NCI-H524 (cell line): ENCODE results near the gene TRAIP.
A peak's percentile ranks its signal among the peaks of the same experiment; 100 is the strongest.

Experiments used
- DNase-seq, 2 experiments: peaks; one replicate each; lab custom pipeline; 2025; lab: John Stamatoyannopoulos, UW

TRAIP gene

DNA sequence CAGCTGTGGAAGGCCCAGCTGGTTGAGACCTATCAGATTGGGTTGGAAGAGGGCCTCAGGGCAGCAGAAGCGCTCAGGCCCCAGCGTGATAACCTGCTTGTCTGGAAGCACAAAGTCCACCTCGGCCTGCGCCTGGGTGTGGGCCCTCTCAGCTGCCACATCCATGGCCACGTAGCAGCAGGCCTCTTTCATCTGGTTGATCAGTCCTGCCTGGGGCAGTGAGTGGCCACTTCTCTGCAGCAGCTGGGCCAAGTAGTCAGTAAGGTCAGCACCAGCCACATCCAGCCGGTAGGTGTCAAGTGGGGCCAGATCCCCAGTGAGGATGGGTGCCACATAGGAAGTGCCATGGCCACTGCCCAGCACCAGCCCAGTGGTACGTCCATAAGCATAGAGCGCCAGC, 17.3 kb upstream of the TRAIP start:
- no peak for DNase-seq

DNA sequence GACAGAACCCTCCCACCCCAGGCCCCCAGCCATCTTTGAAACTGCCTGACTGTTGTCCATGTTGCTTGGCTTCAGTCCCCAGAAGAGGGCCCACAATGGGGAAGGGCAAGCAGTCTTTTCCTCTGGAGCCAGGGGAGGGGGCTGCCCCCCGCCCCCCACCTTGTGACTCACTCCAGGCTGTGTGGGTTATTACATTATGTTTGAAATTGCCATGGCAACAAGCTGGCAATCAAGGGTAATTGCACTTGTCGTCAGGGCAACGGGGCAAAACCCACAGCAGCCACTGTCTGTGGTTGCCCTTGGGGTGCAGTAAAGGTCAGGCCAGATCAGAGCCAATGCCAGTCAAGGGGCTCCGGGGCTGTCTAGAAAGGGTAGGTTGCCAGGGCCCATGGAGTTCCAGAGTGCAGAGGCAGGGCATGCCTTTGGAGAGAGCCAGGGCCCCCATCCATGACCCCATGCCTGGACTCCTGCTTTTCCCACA, 16.5 kb upstream of the TRAIP start:
- no peak for DNase-seq

DNA sequence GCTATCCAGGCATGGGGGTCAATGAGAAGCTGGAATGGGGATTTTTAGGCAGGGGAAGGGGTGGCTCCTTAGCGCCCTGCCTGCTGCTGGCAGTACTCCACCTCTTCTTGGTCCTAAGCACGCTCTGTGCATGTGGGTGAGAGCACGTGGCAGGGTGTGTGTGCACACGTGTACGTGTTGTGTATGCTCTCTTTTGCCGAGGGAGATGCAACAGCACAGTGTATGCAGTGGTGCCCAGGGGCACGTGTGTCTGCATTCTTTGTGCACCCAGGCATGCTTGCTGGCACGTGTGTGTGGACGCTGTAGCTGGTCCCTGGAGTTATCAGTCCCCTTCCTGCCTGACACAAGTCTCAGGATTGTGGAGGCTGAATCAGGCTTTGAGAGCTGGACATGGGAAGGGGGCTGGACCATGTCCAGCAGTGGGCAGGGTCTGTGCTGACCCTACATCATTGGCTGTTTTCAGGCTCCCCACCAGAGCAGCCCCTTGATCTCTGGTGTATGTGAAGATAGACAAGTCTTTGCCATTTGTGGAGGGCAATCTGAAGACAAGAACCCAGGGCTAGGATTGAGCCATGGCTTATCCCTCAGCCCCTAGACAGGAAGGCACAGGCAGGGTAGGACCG, 15.3 kb upstream of the TRAIP start:
- no peak for DNase-seq

DNA sequence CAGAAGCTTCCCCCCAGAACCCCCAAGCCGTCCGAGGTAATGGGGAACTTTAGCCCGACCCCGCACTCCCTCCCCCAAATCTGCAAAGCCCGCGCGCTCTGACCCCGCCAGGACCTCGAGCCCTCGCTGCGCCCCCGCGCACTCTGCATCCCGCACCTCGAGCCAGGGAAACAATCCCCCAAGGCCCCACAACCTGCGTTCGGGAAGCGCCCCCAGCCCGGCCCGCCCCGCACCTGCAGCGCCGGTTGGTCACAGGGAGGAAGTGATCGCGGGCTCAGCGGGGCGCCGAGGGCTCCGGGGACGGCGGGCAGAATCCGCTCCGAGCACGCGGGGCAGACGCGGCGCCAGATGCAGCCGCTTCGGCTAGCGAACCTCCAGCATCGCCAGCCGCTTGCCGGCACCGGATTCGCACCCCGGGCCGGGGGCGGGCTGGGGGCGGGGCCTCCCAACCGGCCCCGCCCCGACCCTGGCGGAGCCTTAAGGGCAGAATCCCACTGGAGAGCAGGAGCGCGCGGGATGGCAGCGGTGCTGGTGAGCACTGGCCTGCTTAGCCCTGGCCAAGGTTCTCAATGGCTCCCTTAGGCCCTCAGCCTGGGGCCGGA, 13.3 kb upstream of the TRAIP start, which contains the start of gene CAMKV:
TSS of gene CAMKV (minus strand) at position 382 of the 602 bp plus-strand sequence. CDS start 7,518 bp downstream, outside the sequence.
- DNase-seq: peak; percentile 71 to 81

DNA sequence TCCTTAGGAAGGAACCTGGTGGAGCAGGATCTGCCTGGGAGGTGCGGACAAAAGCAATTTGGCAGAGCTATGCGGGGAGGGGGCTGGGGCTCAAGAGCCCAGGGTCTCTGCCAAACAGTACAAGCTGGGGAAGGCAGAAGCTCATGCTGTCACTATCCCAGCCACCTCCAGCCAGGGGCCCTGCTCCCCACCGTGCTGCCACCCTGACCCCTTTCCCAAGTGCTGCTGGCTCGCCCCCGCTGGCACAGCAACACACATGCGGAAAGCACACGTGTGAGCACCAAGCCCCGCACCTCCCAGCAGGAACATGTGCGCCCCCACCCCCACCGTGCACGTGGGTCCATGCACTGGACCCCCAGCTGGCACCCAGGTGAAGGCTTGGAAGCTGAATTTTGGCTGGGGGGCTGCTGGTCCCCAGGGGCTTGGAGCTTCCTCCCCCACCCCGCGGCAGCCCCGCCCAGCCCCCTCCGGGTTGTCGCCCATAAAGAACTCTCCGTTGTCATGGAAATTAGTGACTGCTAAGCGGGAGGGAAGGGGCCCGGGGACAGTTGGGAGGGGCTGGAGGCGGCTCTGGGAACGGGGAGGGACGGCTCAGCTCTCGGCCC, 12.6 kb upstream of the TRAIP start:
- peak; percentile 42 to 54 for DNase-seq

DNA sequence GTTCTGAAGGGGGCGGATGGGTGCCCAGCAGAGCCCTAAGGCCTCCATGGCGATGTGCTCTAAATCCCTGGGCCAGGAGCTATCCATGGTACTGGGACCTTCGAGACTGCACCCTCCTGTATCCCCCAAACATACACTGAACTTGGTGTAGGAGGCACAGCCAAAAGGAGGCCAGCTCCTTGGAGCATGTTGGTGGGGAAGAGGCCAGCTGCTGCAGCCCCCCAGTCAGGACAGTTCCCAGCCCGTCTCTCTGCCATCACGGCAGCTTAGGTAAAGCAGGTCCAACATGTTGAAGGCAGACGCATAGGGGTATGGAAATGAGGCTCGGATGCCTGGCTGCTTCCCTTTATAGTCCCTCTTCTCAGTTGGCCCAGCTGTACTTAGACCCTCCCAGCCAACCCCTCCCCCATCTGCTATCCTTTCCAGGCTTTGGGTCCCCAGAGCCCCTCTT, 11.5 kb upstream of the TRAIP start:
- DNase-seq: peak; percentile 75 to 87

DNA sequence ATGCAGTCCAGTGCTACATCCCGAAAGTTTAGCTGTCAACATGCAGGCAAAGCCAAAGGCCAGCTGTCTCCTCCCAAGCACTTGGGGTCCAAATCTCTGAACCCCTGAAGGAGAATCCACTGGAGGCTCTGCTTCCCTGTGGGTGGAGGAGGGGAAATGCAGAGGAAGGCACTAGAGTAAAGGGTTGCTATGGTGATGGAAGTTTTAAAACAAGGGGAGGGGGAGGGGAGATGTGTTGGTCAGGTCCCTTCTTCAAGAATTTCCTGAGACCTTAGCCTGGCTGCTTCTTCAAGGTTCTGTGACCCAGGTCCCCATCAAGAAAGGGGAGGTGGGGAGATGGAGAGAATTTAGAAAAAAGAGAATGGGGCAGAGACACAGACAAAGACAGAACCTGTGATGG, 11.0 kb upstream of the TRAIP start:
- no peak for DNase-seq

DNA sequence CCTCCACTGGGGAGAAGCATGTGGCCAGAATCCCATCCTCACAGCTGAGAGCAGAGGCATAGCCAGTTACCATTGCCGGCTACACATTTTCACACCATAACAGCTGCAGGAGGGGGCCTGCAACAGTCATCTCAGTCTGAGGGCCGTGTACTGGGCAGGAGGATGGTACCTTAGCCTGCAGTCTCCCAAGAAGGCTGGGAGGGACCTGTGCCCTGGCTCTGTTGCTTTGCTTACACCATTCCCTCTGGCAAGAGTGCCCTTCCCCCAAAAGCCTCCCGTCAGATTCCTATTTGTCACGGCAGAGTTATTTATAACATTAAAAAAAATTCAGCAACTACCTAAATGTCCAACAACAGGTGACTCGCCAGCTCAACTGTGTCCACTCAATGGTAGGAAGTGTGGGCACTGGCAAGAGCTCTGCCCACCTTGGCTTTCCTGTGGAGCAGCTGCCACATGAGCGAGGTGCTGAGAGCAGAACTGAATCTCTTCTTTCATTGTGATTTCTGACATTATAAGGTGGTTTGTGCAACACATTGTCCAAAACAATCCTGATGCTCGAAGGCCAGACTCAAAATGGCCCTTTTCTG, 8.9 kb upstream of the TRAIP start:
- DNase-seq: no peak

DNA sequence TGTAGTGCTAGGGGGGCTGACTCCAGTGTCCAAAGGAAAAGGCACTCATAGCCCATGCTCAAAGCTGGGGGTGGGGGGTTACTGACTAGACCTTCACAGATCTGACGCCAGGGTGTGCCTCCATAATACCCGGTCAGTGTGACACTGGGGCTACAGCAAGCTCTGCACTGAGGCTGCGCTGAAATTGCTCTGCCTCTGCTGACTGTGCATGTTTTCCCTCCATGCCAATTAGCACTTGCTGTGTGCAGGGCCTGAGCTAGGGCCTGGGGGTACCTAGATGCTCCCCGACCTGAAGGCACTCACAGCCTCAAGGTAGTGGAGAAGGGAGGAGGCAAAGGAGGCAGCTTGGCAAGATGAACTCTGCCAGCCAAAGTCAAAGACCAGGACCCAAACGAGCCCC, 8.1 kb upstream of the TRAIP start:
- DNase-seq: no peak

DNA sequence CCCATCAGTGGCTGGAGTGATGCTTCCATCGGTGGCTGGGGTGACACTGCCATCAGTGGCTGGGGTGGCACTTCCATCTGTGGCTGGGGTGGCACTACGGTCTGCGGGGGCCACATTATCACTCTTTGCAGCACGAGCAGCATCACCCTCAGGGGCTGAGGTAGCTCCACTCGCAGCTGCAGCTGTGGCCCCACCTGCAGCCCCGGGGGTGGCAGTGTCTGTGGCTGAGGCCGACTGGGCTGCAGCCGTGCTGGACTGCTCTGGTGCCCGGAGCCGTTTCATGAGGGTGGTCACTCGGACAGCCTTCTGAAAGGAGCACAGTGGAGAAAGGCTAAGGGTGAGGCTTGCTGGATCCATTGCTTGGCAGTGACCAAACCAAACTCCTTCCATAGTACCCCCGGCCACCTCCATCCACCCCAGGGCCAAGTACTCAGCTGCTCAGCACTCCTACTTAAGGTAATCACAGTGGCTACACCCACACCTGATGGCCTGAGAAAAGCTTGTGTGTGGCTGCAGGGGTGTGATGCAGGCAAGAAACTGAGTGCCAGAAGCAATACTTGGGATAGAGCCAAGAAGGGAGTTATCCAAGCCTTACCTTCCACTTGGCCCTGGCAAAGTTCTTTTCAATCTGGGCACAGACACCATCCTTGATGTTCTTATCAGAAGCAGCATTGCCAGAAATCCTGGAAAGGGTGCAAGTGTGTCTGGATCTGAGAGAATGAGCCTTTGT, 3.4 kb upstream of the TRAIP start:
- DNase-seq: no peak

DNA sequence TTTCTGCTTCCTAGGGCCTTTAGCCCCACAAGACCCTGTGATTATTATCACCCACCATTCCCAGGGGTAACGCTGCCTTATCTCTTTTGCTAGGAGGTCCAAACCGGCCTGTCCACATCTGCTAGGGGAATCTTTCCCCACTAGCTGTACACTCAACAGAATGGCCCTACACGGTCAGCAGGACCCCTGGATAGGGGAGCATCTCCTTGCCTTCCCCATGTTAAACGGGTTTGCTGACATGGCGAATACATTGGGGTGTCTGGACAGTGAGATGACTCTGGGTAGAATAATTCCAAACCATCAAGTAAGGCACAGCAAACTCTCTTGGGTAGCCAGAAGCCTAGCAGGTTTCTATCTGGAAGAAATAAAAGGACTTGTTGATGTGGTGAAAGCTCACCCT, 702 bp downstream of the TRAIP start:
- no peak for DNase-seq

DNA sequence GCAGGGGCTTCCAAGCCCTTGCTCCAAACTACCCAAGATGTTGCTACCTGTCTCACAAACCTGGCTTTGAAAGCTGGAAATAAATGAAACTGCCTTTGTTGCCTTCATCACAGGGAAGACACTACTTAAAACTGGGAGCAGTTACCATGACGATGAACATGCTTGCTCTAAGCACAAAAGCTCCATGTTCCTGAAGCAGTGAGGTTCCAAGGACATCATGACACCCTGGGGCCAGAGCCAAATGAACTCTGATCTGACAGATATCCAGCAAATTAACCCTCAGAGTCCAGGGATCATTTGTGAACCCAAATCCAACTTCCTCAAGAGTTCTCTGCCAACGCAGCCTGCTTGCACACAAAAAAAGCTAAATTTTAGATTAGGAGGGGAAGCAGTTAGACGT, 10.7 kb downstream of the TRAIP start:
- DNase-seq: no peak

DNA sequence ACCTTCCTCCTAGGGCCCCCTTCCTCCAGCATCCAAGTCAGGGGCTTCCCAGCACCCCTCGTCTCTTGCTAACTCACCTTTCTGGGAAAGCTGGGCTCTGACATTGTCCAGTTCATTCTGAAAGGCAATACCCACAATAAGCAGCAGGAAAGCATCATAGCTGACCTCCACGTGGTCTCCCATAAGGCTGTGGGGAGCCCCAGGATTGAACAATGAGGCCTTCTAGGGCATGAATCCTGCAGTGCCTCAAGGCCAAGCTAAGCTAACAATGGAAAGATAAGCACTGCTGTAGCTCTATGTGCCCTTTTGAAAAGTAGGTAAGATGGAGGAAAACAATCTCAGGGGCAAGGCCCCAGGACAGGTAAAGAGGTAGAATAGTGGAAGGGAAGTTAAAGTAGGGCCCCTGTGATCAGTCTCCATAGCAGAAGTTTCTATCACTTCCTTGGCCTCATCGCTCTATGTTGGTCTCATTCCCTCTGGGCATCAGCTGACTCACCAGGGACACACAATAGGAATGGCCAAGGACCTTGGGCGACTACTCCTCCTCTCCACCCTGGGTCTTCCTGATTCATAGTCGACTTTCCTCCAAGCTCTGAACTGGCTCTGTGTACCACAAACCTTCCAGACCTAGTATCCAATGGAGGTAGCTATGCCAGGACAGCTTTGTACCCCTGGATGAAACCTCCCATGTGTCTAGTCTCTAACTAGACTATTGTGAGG, 11.7 kb downstream of the TRAIP start:
- DNase-seq: no peak

DNA sequence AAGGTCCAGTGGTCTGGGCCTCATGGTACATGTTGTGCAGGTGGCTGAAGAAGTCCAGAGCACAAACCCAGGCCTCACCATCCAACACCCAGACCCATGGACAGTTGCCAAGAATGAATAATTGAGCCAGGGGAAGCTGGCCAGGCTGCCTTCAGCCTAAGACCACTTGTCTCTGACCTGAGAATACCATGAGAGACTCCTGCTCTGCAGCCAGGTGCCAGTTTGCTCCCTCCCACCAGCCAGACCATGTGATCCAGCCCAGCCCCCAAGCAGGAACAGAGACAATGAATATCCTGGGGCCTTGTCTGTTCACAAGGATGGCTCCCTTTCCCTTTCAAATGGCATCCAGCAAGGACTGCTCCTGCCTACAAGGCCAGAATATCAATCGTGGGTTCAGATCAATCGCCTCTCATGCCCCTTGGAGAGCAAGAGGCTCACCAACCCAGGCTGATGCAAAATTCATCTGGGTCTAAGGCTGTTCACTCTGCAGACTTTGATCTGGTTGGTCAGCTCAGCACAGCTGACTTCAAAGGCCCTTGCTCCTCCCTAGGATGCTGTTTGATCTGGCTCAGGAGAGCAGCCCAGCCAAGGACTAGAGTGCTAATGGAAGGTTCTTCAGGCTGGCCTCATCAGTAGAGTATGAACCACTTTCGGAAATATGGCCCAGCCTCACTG, 13.4 kb downstream of the TRAIP start:
- DNase-seq: no peak

DNA sequence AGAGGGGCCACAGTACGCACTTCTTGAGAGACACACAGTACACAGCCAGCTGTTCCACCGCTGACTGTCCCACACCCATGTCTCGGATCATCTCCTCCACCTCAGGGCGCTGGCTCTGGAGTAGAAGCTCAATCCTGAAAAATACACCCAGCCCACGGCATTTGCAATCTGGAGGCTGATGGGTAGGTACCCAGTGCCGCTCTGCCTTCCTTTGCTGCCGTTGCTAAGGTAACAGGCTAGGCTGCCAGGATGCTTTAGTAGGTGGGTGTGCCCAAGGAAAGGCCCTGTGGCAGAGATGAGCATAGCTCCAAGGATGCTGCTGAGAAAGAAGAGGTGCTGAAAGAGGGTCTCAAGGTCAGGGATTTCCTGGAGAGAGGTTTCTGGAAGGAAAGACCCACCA, 14.6 kb downstream of the TRAIP start:
- no peak for DNase-seq

DNA sequence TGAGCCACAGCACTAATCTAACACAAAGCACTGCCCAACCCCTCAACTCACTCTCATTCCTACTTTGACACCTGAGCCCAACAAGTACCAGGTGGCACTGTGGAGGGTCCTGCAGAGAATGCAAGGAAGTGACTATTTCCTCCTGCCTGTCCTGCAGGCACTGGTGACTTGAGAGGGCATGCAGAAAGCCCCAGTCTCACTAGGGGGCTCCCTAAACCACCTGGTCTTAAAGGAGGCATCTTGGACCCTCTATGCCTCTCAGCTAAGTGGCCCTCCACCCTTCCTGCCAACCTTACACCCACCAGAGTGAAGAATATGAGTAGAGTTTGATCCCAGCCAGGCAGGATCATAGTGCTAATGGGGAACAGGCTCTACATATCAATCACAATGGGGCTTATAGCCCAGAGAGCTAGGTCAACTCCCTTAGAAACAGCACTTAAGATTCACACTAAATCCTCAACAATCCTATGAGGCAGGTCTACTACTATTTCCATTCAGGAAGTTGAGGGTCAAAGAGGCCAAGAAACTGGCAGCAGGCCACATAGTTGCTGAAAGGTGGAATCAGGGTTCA, 15.2 kb downstream of the TRAIP start:
- peak; percentile 4 to 71 for DNase-seq

DNA sequence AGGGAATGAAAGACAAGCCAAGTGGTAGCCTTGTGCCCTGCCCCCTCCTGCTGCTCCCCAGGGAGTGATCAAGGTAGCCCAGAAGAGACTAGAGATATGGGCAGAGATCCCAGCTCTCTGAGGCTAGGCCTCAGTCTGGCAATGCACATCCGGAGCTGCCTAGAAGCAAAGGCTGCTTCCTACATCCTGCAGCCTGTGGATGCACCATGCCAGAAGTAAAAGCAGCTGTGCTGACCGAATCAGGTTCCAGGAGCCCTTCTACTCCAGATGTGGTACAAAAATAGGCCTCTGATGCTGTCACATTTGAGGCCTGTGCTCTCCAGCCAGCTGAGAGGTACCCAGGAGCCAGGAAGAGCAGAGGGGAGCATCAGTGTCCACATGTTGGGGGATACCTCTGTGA, 16.0 kb downstream of the TRAIP start:
- no peak for DNase-seq

DNA sequence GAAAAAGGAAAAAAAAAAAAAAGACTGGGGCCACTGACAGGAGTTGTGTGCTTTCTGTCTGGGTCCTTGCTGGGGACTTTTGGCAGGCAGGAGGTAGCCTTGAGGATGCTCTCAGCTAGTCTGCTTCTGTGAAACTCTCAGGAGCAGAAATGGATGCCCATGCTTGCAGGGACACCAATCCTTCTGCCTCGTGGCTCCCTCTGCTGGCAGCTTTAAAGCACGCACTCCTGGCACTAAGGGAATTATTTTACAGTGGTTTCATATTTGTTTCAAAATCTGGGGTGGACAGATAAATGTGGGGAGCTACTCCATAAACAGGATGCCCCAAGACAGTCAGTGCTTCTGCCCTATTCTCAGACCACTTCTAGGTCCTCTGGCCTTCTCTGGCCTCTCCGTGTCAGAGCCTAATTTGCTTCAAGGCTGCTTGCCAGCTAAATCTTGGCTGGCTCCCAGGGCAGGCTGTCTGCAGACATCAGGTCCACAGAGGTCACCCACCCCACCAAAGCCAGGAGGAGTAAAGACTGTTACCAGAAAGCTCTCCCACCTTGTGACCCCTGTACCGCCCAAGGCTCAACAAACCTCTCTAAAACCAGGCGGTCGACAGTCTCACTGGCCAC, 17.1 kb downstream of the TRAIP start:
- DNase-seq: peak; percentile 30 to 66

DNA sequence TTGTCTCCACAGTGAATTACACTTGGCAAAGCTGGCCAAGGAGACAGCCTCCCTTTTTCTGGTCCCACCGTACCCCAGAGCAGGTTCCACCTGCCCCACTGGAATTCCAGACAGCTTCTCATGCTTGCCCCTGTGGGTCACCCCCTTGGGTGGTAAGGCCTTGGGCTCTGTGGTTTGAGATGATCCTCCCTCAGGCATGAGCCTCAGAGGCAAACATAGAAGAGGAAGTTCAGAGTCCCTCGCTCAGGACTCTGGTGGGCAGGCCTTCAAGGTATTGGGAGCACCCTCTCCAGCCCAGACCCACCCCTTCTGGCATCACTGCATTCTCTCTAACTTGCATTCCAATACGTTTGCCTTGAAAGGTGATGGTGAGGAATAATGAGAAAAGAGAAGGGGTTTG, 25.0 kb downstream of the TRAIP start:
- no peak for DNase-seq

DNA sequence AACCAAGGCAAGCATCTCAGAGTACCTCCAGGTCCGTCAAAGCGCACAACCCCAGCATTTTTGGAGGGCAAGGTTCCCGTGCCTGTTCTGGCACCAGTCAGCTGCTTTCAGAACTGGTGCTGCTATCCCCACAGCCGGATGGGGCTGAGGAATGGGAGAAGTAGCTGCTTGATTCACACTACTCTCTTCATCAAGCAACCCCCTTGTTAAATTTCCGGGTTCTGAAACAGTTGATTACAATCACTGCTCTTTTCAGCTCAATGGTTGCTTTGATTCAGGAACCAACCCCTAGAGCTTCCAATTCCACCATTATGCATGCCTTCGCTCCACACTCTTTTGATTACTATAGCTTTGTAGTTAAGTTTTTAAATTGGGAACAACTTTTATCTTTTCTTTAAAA, 30.3 kb downstream of the TRAIP start:
- DNase-seq: no peak
